Endothelial cell of umbilical vein (primary cell): ENCODE results near the gene AP1G2. TPM values are rescaled to one million over a fixed set of nuclear protein-coding genes. Genes with fewer than 3 reads are reported as not detected.

Source experiments
- BruUV-seq: library from RNA; stranded (reverse); fragments of 400-500 nt; replicated peaks from 2 replicates; lab custom pipeline; 2021; lab: Mats Ljungman, UMichigan
- CTCF ChIA-PET: fragments of 300-600, 350-600 bp; sonication (Branson Sonifier 250); formaldehyde crosslinking; loops from one replicate; lab custom pipeline; 2021; ENCODE audit warnings: antibody characterized with exemption, inconsistent platforms; lab: Charles Lee
- POLR2A ChIA-PET: fragments of 300-600, 350-600 bp; sonication (Branson Sonifier 250); formaldehyde crosslinking; loops from one replicate; lab custom pipeline; 2021; ENCODE audit warnings: antibody characterized with exemption, inconsistent platforms; lab: Charles Lee
- DNase-seq: peaks from one replicate; pipeline ENCODE4 v3.0.0-alpha.2; 2011; ENCODE audit warnings: low read depth, low spot score
- FAIRE-seq: peaks from 2 replicates; lab custom pipeline; 2011; peaks lifted over from hg19 to GRCh38; lab: Jason Lieb, UNC
- H2AFZ ChIP-seq: 2 replicates; pipeline ENCODE4 v1.6.0; 2012; ENCODE audit warnings: low read depth, low read length, control low read depth, inconsistent platforms
- H3K27ac ChIP-seq: 2 replicates; pipeline ENCODE4 v1.5.1; 2011; ENCODE audit warnings: low read depth, mild to moderate bottlenecking, control low read depth, low read length, moderate library complexity; ENCODE audit not compliant: insufficient read depth
- H3K27me3 ChIP-seq, 2 experiments: 2 replicates each; pipeline versions ENCODE4 v1.6.0 to v1.6.1; 2011; ENCODE audit warnings: low read length in 2 of 2, mixed read lengths in 1 of 2; ENCODE audit not compliant: control insufficient read depth in 2 of 2, insufficient read depth in 2 of 2
- H3K36me3 ChIP-seq, 2 experiments: 2 replicates in 1 of 2; 3 replicates in 1 of 2; pipeline ENCODE4 v1.5.1; 2011; ENCODE audit warnings: low read length in 2 of 2, mild to moderate bottlenecking in 1 of 2, moderate library complexity in 1 of 2; ENCODE audit not compliant: control insufficient read depth in 2 of 2, insufficient read depth in 2 of 2; ENCODE audit errors: extremely low read depth in 1 of 2
- H3K4me1 ChIP-seq: 3 replicates; pipeline ENCODE4 v1.5.1; 2011; ENCODE audit warnings: mild to moderate bottlenecking, low read length; ENCODE audit not compliant: control insufficient read depth, insufficient read depth; ENCODE audit errors: extremely low read depth
- H3K4me2 ChIP-seq: 2 replicates; pipeline ENCODE4 v1.6.1; 2011; ENCODE audit warnings: low read length, control low read depth, mixed read lengths; ENCODE audit not compliant: insufficient read depth
- H3K4me3 ChIP-seq, 3 experiments: fragments of 200-600 bp in 1 of 3; sonication (generic), shearing (Covaris generic) in 1 of 3; replicated peaks in 1 of 3; 2 replicates each; pipeline ENCODE4 v1.5.1; 2011 to 2016; ENCODE audit warnings: control low read depth in 3 of 3, low read length in 3 of 3, mild to moderate bottlenecking in 2 of 3, inconsistent platforms in 1 of 3, low read depth in 1 of 3, moderate library complexity in 1 of 3; ENCODE audit not compliant: insufficient read depth in 1 of 3
- H3K79me2 ChIP-seq: 2 replicates; pipeline ENCODE4 v1.6.0; 2012; ENCODE audit warnings: low read length, inconsistent platforms; ENCODE audit not compliant: control insufficient read depth, insufficient read depth
- H3K9ac ChIP-seq: replicated peaks from 2 replicates; pipeline ENCODE3; 2011; ENCODE audit warnings: low read length, control low read depth; ENCODE audit not compliant: insufficient read depth; ENCODE audit errors: extremely low read depth
- H3K9me1 ChIP-seq: replicated peaks from 3 replicates; pipeline ENCODE4 v1.6.0; 2011; ENCODE audit warnings: mild to moderate bottlenecking, low read length; ENCODE audit not compliant: control insufficient read depth, insufficient read depth; ENCODE audit errors: extremely low read depth
- H3K9me3 ChIP-seq: replicated peaks from 2 replicates; pipeline ENCODE4 v1.5.1; 2012; ENCODE audit warnings: low read length, inconsistent platforms; ENCODE audit not compliant: control insufficient read depth, insufficient read depth
- H4K20me1 ChIP-seq: replicated peaks from 2 replicates; pipeline ENCODE3; 2011; ENCODE audit warnings: mild to moderate bottlenecking, low read length; ENCODE audit not compliant: control insufficient read depth, insufficient read depth; ENCODE audit errors: extremely low read depth
- EZH2 ChIP-seq: IDR thresholded peaks from 2 replicates; pipeline ENCODE4 v1.6.1; 2012; ENCODE audit warnings: borderline replicate concordance, low read depth, mild to moderate bottlenecking, moderate library complexity, low read length, inconsistent platforms; ENCODE audit not compliant: severe bottlenecking
- FOS ChIP-seq: IDR thresholded peaks from 2 replicates; pipeline ENCODE4 v1.6.1; 2011; ENCODE audit warnings: mild to moderate bottlenecking, low read length, moderate library complexity, borderline replicate concordance; ENCODE audit not compliant: insufficient read depth
- GATA2 ChIP-seq: IDR thresholded peaks from 2 replicates; pipeline ENCODE4 v1.7.0; 2011; ENCODE audit warnings: low read depth, mild to moderate bottlenecking, moderate library complexity, mixed read lengths, low read length; ENCODE audit not compliant: insufficient read length, insufficient read depth
- JUN ChIP-seq: IDR thresholded peaks from 2 replicates; pipeline ENCODE4 v1.6.1; 2011; ENCODE audit warnings: borderline replicate concordance, low read depth; ENCODE audit not compliant: insufficient read length, insufficient read depth
- MAX ChIP-seq: IDR thresholded peaks from 2 replicates; pipeline ENCODE4 v1.6.1; 2011; ENCODE audit not compliant: insufficient read depth, insufficient read length
- MYC ChIP-seq: IDR thresholded peaks from one replicate; pipeline ENCODE4 v1.6.1; 2011; ENCODE audit warnings: mild to moderate bottlenecking, low read depth, low read length
- POLR2A ChIP-seq: IDR thresholded peaks from 2 replicates; pipeline ENCODE4 v1.6.1; 2012; ENCODE audit warnings: low read depth, mild to moderate bottlenecking, control low read depth, low read length
- POLR2AphosphoS5 ChIP-seq: IDR thresholded peaks from 2 replicates; pipeline ENCODE4 v1.6.1; 2012; ENCODE audit warnings: low read depth, mild to moderate bottlenecking, control low read depth, low read length, moderate library complexity; ENCODE audit not compliant: insufficient read depth
- dilution Hi-C: fragments of 300-500 bp; cut with MboI; formaldehyde crosslinking; loops from one replicate; pipeline ENCODE4 v1.15.0; 2019; ENCODE audit warnings: low sequenced_read_pairs; ENCODE audit not compliant: extremely low pct_ligation_motif_present
- intact Hi-C: fragments of 100-400 bp; cut with micrococcal nuclease; formaldehyde crosslinking; loops from one replicate; pipeline ENCODE4 v1.10.0; 2022
- polyA plus RNA-seq, 4 experiments: library from polyadenylated mRNA; depleted of rRNA in 3 of 4; stranded (reverse) in 3 of 4; unstranded in 1 of 4; fragments of >200 nt; gene quantifications; 2 replicates each; pipeline versions ENCODE4 v1.2.1 to v1.2.3, GENCODE V29; 2011 to 2012; ENCODE audit warnings: missing spikeins in 1 of 4
- total RNA-seq: library from RNA; stranded (reverse); gene quantifications from 2 replicates; pipeline ENCODE4 v1.2.3, GENCODE V29; 2021
- TF ChIP-seq, protein P1 (sequence below), 2 donors: IDR thresholded peaks; 1 replicate in 1 of 2; 2 replicates in 1 of 2; pipeline ENCODE4 v1.5.1; 2011; ENCODE audit warnings: low read length in 2 of 2, mild to moderate bottlenecking in 2 of 2, moderate library complexity in 2 of 2, control low read depth in 1 of 2, inconsistent platforms in 1 of 2, low read depth in 1 of 2; ENCODE audit not compliant: insufficient read depth in 1 of 2; ENCODE audit errors: extremely low read depth in 1 of 2

Gene AP1G2
- total and polyA plus RNA-seq, 2 donors (not counting 3 experiments of a cell fraction or from before 2014, with no cell fraction given) = 39.0 to 55.8 TPM

GRCh38 chr14:23558346-23559009 lies 9.1 kb downstream of the AP1G2 start:
- Histone ChIP-seq H2AFZ (no peak overlapping the region), H3K36me3 (peaks cover 0 to 11% of the 10 kb centered on the region in 2 experiments), H3K79me2 (peaks cover 11% of the 10 kb centered on the region), H3K27ac (no peak overlapping the region), H3K4me1 (peaks cover 11% of the 10 kb centered on the region), H3K9me1 (no peaks in the 10 kb centered on the region), H3K4me2 (no peak overlapping the region), H3K9ac (no peak overlapping the region), H3K4me3 (no peak overlapping the region), H4K20me1 (no peaks in the 10 kb centered on the region), H3K9me3 (no peaks in the 10 kb centered on the region), H3K27me3 (no peaks in the 10 kb centered on the region)
- ChIA-PET POLR2A (interaction anchor here (1.2 kb wide), 1 partner anchor 80 kb away, joined by 5 read pairs; no protein-coding TSS in a partner anchor), CTCF (interaction anchor here (1.1 to 12.3 kb wide), 8 partner anchors 9 to 80 kb away, joined by 4 to 416 read pairs (median 12); no protein-coding TSS in a partner anchor)
- DNase-seq (no peak), FAIRE-seq (no peak)
- intact Hi-C loops = no loop called here
- dilution Hi-C loops = no loop called here
- no TSS peak for BruUV-seq
- TF ChIP-seq, protein P1, sequence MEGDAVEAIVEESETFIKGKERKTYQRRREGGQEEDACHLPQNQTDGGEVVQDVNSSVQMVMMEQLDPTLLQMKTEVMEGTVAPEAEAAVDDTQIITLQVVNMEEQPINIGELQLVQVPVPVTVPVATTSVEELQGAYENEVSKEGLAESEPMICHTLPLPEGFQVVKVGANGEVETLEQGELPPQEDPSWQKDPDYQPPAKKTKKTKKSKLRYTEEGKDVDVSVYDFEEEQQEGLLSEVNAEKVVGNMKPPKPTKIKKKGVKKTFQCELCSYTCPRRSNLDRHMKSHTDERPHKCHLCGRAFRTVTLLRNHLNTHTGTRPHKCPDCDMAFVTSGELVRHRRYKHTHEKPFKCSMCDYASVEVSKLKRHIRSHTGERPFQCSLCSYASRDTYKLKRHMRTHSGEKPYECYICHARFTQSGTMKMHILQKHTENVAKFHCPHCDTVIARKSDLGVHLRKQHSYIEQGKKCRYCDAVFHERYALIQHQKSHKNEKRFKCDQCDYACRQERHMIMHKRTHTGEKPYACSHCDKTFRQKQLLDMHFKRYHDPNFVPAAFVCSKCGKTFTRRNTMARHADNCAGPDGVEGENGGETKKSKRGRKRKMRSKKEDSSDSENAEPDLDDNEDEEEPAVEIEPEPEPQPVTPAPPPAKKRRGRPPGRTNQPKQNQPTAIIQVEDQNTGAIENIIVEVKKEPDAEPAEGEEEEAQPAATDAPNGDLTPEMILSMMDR (IDR thresholded peaks at IDR 0.05; ENCODE audit: extremely low read depth in 1 of 2, insufficient read depth in 1 of 2, low read depth in 1 of 2, low read length in 2 of 2) = no peak
- TF ChIP-seq FOS (no peak), GATA2 (no peak), POLR2A (no peak), JUN (no peak), EZH2 (no peak), MAX (no peak), MYC (no peak), POLR2AphosphoS5 (no peak)
